GM18951 (cell line): ENCODE measurements around the gene MRPL42.

Experiments used
- POLR2A ChIP-seq: IDR thresholded peaks from 4 replicates; pipeline ENCODE4 v1.6.1; 2011; ENCODE audit warnings: mild to moderate bottlenecking; ENCODE audit not compliant: insufficient read length, insufficient read depth; ENCODE audit errors: extremely low read depth
- in situ Hi-C: fragments of 300-500 bp; cut with MboI; formaldehyde crosslinking; loops from one replicate; pipeline ENCODE4 v1.12.0; 2022; ENCODE audit warnings: low sequenced_read_pairs, mixed read lengths, inconsistent platforms; ENCODE audit not compliant: unreplicated experiment

Gene MRPL42

DNA sequence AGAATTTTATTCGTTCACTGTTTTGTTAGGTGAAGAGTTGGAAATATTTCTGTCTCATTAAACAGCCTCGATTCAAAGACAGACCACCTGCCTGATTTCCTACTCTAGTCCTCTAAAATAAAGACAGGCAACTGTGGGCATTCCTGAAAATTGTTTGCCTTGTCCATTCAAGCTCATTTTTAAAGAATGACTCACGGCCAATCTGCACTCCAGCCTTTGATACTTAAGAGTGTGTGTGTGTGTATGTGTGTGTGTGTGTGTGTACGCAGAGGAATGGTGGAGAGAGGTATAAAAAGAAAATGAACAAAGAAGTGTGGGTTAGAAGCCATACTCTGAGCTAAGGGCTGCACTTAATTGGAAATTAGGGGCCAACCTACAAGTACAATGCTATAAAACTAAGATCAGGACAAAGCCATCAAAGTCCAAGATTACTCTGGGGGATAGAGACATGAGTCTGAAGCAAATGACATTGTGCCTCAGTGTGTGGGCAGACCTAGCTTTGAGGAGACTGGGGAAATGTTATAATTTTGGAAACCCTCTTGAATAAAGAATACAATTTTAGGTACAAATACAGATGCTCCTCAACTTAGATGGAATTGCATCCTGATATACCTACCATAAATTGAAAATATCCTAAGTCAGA is 59.6 kb downstream of the MRPL42 start:
- in situ Hi-C loops, result no loop called here
- no peak for TF ChIP-seq POLR2A

DNA sequence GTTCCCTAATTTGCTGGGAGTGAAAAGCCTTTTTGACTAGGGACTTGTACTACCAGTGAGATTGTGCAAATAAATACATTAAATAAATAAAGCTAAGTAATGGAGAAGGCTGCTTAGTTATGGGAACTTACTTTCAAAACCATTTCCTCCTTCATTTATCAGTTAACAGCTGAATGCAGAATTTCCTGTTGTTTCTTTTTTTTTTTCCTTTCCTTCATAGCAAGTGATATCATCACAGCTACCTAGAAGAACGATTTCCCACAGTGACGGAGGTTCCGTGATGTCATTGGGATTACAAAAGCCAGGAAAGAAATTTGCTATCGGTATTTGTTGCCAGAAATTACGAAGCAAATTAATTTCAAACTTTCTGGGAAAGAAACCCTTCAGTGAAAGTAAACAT is 63.0 kb downstream of the MRPL42 start:
- in situ Hi-C loops, result no loop called here

DNA sequence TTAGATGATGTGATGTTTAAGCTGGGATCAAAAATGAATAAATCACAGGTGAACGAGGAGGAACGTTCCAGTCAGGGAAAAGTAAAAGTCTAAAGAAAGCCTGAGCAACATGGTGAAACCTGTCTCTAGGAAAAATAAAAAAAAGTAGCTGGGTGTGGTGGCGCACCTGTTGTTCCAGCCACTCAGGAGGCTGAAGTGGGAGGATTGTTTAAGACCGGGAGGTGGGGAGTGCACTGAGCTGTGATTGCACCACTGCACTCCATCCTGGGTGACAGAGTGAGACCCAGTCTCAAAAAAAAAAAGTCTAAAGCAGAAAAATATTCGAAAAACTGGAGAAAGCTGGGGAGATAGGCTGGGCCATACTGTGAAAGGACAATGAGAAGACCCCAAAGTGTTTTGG is 66.0 kb downstream of the MRPL42 start:
- in situ Hi-C loops, result no loop called here
- TF ChIP-seq POLR2A, result no peak

More for the DNA sequence above, 63.0 kb downstream of the MRPL42 start:
- no peak for TF ChIP-seq POLR2A

DNA sequence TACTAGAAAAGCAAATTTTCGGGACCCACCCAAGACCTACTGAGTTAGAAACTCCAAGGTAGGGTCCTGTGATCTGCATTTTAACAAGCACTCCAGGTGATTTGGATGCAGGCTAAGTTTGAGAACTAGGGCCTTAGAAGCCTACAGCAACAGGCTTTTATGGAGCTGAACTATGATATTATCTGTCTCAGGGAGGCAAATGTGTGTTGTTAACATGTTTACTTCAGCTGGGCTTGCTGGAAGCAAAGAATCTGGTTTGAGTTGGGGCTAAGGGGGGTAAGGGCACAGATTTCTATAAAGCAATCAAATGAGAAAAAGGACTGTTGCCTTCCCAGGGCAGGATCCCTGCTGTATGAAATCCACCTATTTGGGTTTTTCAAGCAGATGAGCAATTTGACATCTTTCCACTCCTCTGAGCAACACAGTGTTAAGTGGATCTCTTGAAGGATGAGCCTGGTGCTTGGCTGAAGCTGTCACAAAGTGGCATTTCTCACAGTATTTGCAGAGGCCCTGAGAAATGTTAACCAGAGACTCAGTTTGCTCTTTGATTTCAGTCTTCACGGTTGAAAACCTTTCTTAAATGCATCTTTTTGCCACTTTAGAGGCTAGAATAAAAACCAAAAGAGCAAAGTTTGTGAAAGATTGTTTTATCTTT is 68.9 kb downstream of the MRPL42 start:
- in situ Hi-C loops, result no loop called here
- TF ChIP-seq POLR2A, result no peak

DNA sequence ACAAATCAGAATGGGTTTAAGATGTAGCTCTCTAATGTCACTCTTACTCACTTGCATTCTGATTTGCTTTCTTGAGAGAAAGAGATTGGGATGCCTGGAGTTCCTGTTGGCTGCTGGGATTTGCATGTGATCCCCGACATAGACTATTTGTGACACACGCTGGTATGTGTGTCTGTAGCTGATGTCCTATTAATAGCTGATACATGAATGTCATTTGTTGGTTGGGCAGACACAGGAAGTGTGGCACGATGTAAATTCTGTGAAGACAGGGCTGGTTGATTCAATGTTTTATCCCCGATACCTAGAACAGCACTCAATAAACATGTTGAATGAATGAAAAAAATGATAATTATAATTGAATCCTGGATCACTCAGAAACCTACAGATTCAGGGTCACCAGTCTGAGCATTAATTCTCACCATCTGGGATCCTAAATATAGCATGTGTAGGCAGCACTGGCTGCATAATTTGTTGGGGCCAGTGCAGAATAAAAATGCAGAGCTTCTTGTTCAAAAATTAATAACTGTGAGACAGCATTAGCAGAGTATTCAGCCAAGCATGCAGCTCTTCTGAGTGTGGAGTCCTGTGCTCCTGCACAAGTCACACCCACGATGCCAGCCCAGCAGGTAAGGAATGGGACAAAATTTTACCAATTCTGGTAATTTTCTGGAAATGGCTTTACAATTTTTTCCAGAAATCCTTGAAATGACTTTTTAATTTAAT is 69.6 kb downstream of the MRPL42 start:
- in situ Hi-C loops, result no loop called here

DNA sequence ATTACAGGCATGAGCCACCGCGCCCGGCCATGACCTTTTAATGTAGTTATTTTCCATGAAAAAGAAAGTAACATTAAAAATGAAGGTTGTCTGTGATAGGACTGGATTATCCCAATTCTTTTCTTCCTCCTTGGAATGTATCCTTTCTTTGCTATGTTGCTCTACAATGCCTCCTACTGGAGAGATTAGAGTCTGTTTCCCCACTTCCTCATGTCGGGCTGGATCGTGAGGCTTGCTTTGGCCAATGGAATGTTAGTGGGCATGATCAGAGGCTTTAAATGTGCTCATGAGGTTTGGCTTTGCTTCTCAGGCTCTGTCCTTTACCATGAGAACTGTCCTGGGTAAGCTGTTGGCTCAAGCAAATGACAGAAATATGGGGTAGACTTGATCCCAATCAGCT is 70.5 kb downstream of the MRPL42 start:
- in situ Hi-C loops, result no loop called here

More for the DNA sequence above, 69.6 kb downstream of the MRPL42 start:
- no peak for TF ChIP-seq POLR2A

DNA sequence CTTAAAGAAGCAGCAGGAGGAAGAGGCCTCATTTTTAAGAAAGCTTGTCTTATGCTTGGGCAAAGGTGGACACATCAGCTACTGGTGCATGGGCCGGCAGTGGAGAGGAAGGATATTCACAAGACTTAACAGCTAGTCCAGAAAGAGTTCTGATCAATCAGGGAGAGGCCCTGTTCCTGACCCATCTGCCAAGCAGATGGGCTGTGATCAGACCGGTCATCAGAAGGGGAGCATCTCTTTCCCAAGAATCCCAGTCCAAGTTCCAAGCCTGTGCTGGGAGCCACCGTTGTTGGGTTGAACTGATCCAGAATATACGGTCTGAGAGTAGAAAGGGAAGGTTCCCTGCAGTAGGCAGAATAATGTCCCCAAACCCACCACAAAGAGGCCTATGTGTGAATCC is 72.5 kb downstream of the MRPL42 start:
- no peak for TF ChIP-seq POLR2A
- in situ Hi-C loops, result no loop called here

More for the DNA sequence above, 70.5 kb downstream of the MRPL42 start:
- no peak for TF ChIP-seq POLR2A

DNA sequence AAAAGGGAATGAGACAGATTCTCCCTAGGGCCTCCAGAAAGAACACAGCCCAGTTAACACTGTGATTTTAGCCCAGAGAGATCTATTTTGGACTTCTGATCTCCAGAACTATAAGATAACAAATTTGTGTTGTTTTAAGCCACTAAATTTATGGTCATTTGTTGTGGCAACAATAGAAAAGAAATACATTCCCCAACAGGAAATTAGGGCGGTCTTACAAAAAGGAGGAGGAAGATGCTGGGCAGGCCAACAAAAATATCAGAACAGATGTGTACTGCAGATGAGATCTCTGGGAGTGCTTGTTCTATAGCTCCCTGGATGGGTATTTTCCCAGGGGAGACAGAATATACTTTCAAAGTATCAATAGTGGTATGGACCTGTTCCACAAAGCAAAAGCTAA is 73.2 kb downstream of the MRPL42 start:
- in situ Hi-C loops, result no loop called here
- no peak for TF ChIP-seq POLR2A

DNA sequence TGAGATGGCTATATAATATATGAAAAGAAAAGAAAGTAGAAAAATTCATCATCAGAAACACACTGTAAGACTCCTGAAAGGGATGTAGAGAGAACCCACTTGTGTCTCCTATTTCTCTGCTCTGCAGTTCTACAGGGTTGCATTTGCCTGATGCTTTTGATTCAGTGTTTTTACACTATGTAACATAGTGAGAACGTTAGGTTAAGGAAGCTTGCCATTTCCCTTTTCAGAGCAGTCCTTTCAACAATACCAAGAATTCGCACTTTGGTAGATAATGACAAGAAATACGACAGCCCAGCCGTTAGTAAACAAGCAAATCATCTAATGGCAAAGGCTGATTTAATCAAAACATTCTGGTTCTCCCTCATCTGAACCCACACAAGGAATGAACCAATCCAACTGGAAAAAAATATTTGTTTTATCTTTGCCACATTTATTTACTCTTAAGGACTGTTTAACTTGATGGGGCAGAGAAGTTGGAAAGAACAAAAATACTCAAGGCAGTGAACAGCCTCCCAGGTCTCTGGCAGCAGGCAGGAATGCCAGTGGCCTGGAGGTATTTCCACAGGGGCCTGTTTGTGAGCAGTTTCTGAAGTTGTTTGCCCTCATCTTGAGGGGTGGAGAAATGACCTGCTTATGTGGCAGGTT is 74.4 kb downstream of the MRPL42 start:
- in situ Hi-C loops, result no loop called here

DNA sequence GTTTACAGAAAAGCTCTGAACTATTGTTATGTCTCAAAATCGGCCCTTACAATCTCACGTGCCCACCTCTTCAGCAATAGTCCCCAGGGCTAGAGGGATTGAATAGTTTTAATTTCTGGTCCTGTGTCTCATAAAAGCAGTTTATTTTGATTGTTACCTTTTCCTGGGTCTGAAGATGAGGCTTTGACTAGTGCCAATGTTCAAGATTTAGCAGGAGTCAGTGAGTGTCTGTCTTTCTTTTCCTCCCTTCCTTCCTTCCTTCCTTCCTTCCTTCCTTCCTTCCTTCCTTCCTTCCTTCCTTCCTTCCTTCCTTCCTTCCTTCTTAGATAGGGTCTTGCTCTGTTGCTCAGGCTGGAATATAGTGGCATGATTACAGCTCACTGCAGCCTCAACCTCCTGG is 80.5 kb downstream of the MRPL42 start:
- TF ChIP-seq POLR2A, result no peak
- in situ Hi-C loops, result no loop called here

More for the DNA sequence above, 74.4 kb downstream of the MRPL42 start:
- TF ChIP-seq POLR2A, result no peak

DNA sequence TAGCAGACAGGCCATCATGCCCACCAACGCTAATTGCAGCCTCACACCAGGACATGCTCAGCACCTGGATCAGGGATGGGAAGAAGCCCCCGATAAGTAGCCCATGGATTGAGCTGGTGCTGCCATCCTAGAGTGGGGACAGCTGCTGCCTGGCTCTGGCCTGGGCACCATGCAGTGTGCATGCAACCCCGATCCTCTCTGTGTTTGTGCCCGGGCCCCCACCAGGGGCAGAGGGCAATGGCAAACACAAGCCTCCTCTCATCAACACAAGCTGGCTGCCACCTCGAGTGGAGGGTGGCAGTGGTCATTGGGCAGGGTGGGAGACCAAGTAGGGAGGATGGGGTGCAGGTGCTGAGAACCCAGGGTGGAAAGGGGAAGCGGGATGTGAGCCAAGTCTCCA is 81.9 kb downstream of the MRPL42 start:
- in situ Hi-C loops, result no loop called here
- no peak for TF ChIP-seq POLR2A

DNA sequence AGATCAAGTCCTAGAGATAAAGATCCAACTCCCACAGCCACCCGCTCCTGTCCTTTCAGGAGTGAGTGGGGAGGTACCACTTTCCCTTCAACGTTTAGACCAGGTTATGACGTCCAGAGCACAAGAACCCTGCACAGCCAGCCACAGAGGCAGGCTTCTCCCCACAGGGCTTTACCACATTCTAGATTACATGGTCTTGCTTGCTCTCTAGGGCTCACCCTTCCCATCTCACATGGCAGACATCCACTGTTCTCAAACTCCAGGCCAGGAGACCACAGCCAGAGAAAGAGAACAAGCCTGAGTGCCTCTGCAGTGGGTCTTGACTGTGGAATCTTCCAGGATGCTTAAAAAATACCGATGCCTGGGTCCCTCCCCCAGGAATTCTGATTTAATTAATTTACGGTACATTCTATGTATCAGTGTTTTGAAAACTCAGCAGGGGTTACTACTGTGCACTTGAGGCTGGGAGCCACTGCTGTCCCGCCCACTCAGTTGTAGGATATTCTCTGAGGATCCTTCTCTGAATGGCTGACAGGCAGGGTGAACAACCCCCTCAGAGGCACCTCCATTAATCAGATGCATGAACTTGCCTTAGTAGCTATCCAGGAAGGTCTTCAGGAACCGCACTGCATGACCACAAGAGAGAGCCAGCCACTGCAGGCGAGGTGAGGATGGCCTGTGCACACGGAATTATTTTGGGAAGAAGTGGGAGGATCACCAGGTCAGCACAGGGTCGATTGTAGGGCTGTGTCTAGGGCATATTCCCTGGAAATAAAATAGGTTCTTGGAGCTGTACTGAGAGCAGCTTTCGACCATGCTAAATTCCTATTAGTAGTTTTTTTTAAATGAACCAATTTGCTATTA is 83.7 kb downstream of the MRPL42 start:
- no peak for TF ChIP-seq POLR2A
- in situ Hi-C loops, result loop anchor here (25.0 kb wide), 1 partner anchor 536 kb away; no protein-coding TSS in a partner anchor
